HepG2 (cell line): ENCODE data around the gene SCART1. TPM values are rescaled to one million over a fixed set of nuclear protein-coding genes. Genes with fewer than 3 reads are reported as not detected.

Experiments used
- ATAC-seq: fragments of 200-7000 bp; cut with Tn5 transposase; 3 replicates; pipeline ENCODE4 v1.9.1; 2020; ENCODE audit warnings: mild to moderate bottlenecking, moderate library complexity
- BruUV-seq: library from RNA; stranded (reverse); fragments of 400-500 nt; replicated peaks from 2 replicates; lab custom pipeline; 2021; lab: Mats Ljungman, UMichigan
- CTCF ChIA-PET: fragments of 300-600 bp; formaldehyde crosslinking; extraction: SDS; loops from one replicate; lab custom pipeline; 2021; ENCODE audit warnings: low total read pairs, inconsistent platforms, low intra/inter-chr PET ratio; lab: Yijun Ruan, JAX
- POLR2A ChIA-PET: fragments of 350-600 bp; sonication (Branson Sonifier 250); formaldehyde crosslinking; loops from one replicate; lab custom pipeline; 2020; ENCODE audit warnings: antibody characterized with exemption, inconsistent platforms; lab: Yijun Ruan, JAX
- DNase-seq: peaks from one replicate; pipeline ENCODE4 v3.0.0-alpha.2; 2015; ENCODE audit warnings: low spot score
- FAIRE-seq: peaks from 3 replicates; lab custom pipeline; 2011; peaks lifted over from hg19 to GRCh38; lab: Jason Lieb, UNC
- H2AFZ ChIP-seq: one replicate; pipeline ENCODE4 v1.6.1; 2011; ENCODE audit warnings: low read length, inconsistent platforms
- H3K27ac ChIP-seq: fragments of 300-600 bp; 3 replicates; pipeline ENCODE4 v1.8.0; 2011; ENCODE audit warnings: mixed run types, mild to moderate bottlenecking, mixed read lengths, low read length, inconsistent platforms; ENCODE audit not compliant: insufficient read depth; ENCODE audit errors: extremely low read length
- H3K27me3 ChIP-seq, 2 experiments: fragments of 200-600 bp in 1 of 2; 2 replicates in 1 of 2; 3 replicates in 1 of 2; pipeline versions ENCODE4 v1.6.0 to v1.8.0; 2011; ENCODE audit warnings: low read length in 2 of 2, mild to moderate bottlenecking in 2 of 2, moderate library complexity in 2 of 2, inconsistent platforms in 1 of 2; ENCODE audit not compliant: insufficient read depth in 2 of 2, control insufficient read depth in 1 of 2
- H3K36me3 ChIP-seq, 2 experiments: fragments of 200-600 bp in 1 of 2; replicated peaks in 1 of 2; 2 replicates in 1 of 2; 3 replicates in 1 of 2; pipeline versions ENCODE4 v1.5.1 to v1.8.0; 2011; ENCODE audit warnings: low read length in 2 of 2, inconsistent platforms in 1 of 2; ENCODE audit not compliant: insufficient read depth in 2 of 2, control insufficient read depth in 1 of 2
- H3K4me1 ChIP-seq: 2 replicates; pipeline ENCODE4 v1.5.1; 2012; ENCODE audit warnings: low read length, inconsistent platforms; ENCODE audit not compliant: insufficient read depth
- H3K4me2 ChIP-seq: 2 replicates; pipeline ENCODE4 v1.6.0; 2011; ENCODE audit warnings: low read depth, low read length, inconsistent platforms
- H3K4me3 ChIP-seq, 3 experiments: fragments of 200-600 bp in 1 of 3; sonication (generic), shearing (Covaris generic) in 1 of 3; replicated peaks in 1 of 3; 2 replicates each; pipeline ENCODE4 v1.5.1; 2011 to 2016; ENCODE audit warnings: low read length in 3 of 3, inconsistent platforms in 2 of 3, low read depth in 2 of 3, mild to moderate bottlenecking in 2 of 3, control low read depth in 1 of 3, mixed read lengths in 1 of 3; ENCODE audit not compliant: insufficient read depth in 1 of 3
- H3K79me2 ChIP-seq: one replicate; pipeline ENCODE4 v1.6.1; 2011; ENCODE audit warnings: low read length, inconsistent platforms; ENCODE audit not compliant: insufficient read depth
- H3K9ac ChIP-seq: 2 replicates; pipeline ENCODE4 v1.6.0; 2011; ENCODE audit warnings: mild to moderate bottlenecking, low read depth, low read length, inconsistent platforms; ENCODE audit not compliant: insufficient read depth
- H3K9me3 ChIP-seq: 2 replicates; pipeline ENCODE4 v1.5.1; 2012; ENCODE audit warnings: mild to moderate bottlenecking, low read length
- H4K20me1 ChIP-seq: 2 replicates; pipeline ENCODE4 v1.6.0; 2011; ENCODE audit warnings: inconsistent platforms, mild to moderate bottlenecking, low read length, moderate library complexity; ENCODE audit not compliant: insufficient read depth
- CREM ChIP-seq, 2 experiments: sonication (generic) in 1 of 2; formaldehyde crosslinking in 1 of 2; IDR thresholded peaks; 2 replicates each; pipeline versions ENCODE4 v1.4.0 to v1.6.1; 2016 to 2020; ENCODE audit warnings: antibody characterized with exemption in 1 of 2, mild to moderate bottlenecking in 1 of 2, missing genetic modification reagents in 1 of 2
- FOXP1 ChIP-seq, 2 experiments: fragments of 450-650 bp in 1 of 2; IDR thresholded peaks; 2 replicates each; pipeline ENCODE4 v1.6.1; 2017 to 2018; ENCODE audit warnings: antibody characterized with exemption in 1 of 2
- HDAC1 ChIP-seq: sonication (generic); formaldehyde crosslinking; IDR thresholded peaks from 2 replicates; pipeline ENCODE4 v1.5.1; 2020; ENCODE audit warnings: mild to moderate bottlenecking, missing genetic modification reagents
- MAFG ChIP-seq: sonication (generic); formaldehyde crosslinking; IDR thresholded peaks from 2 replicates; pipeline ENCODE4 v1.5.1; 2020; ENCODE audit warnings: mild to moderate bottlenecking, missing genetic modification reagents
- NFKBIZ ChIP-seq: IDR thresholded peaks from 2 replicates; pipeline ENCODE4 v1.6.1; 2018; ENCODE audit warnings: missing genetic modification reagents, missing compliant biosample characterization
- RARA ChIP-seq: IDR thresholded peaks from 2 replicates; pipeline ENCODE4 v1.6.1; 2016; ENCODE audit warnings: missing genetic modification reagents, missing compliant biosample characterization
- SALL1 ChIP-seq: sonication (generic); formaldehyde crosslinking; IDR thresholded peaks from 2 replicates; pipeline ENCODE4 v1.8.0; 2022; ENCODE audit warnings: mild to moderate bottlenecking, missing genetic modification reagents
- TEAD3 ChIP-seq: optimal IDR thresholded peaks from 2 replicates; pipeline ENCODE3; 2016; ENCODE audit warnings: borderline replicate concordance
- ZNF770 ChIP-seq: sonication (generic); formaldehyde crosslinking; IDR thresholded peaks from 2 replicates; pipeline ENCODE4 v1.5.0; 2020; ENCODE audit warnings: mild to moderate bottlenecking, missing genetic modification reagents
- ZSCAN29 ChIP-seq: sonication (generic); formaldehyde crosslinking; conservative IDR thresholded peaks from 2 replicates; pipeline ENCODE4 v1.4.0; 2020; ENCODE audit warnings: mild to moderate bottlenecking, missing genetic modification reagents
- WGBS: methylation state at CpG from one replicate; pipeline ENCODE4 v1.1.6; 2017; ENCODE audit warnings: low lambda C conversion rate; 5-methylcytosine and 5-hydroxymethylcytosine counted together
- in situ Hi-C: cut with HindIII; loops from 2 replicates; pipeline ENCODE4 v1.10.0; 2017; ENCODE audit warnings: low pct_unique_long_range_greater_than_20kb; ENCODE audit not compliant: extremely low pct_ligation_motif_present
- intact Hi-C: fragments of 100-400 bp; cut with micrococcal nuclease; formaldehyde crosslinking; loops from one replicate; pipeline ENCODE4 v1.10.0; 2022; ENCODE audit not compliant: unreplicated experiment
- polyA plus RNA-seq, 8 experiments: library from polyadenylated mRNA; depleted of rRNA in 3 of 8; stranded (reverse) in 7 of 8; unstranded in 1 of 8; fragments of >200 nt; fragmentation: Illumina TruSeq in 4 of 8; extraction: Trizol in 4 of 8; gene quantifications; 2 replicates each; pipeline versions ENCODE4 v1.2.1 to v1.2.3, GENCODE V29; 2011 to 2016; ENCODE audit warnings: low read depth in 4 of 8, missing spikeins in 1 of 8, mixed read lengths in 1 of 8; ENCODE audit not compliant: insufficient read depth in 1 of 8
- total RNA-seq, 5 experiments: library from RNA; depleted of rRNA; stranded (reverse); fragments of >200 nt; fragmentation: Illumina TruSeq; extraction: Trizol; gene quantifications; 2 replicates each; pipeline ENCODE4 v1.2.3, GENCODE V29; 2016; ENCODE audit warnings: low read depth in 1 of 5

The SCART1 gene
- total and polyA plus RNA-seq, 2 of the 13 experiments (the other 11 are each of a cell fraction or from before 2014, with no cell fraction given): 0.46 to 1.1 TPM

- POLR2A ChIA-PET: no interaction called here
- H4K20me1 ChIP-seq: no peaks in the 10 kb centered on the region
- intact Hi-C loops (no loop called here), in situ Hi-C loops (no loop called here)
- H3K4me1 ChIP-seq: peaks cover 38% of the 10 kb centered on the region
- H3K9me3 ChIP-seq: peaks cover 9% of the 10 kb centered on the region; the same call in 1 of the 2 replicates
- BruUV-seq: no TSS peak
- FAIRE-seq: no peak
- no peaks in the 10 kb centered on the region for H3K36me3 ChIP-seq
- H2AFZ ChIP-seq: no peak overlapping the region
- no peak overlapping the region for H3K9ac ChIP-seq
- CTCF ChIA-PET: no interaction called here
- no peaks in the 10 kb centered on the region for H3K79me2 ChIP-seq
- DNase-seq: no peak
- no peak overlapping the region for H3K4me2 ChIP-seq
- H3K27me3 ChIP-seq: peaks cover 0 to 14% of the 10 kb centered on the region in 2 experiments; a peak in 1 of 5 replicates
- no peak overlapping the region for H3K4me3 ChIP-seq
- TF ChIP-seq ZNF770 (CRISPR knock-in tag) (peak; percentile 30; the same call in 1 of the 2 replicates), FOXP1 (IDR thresholded peaks at IDR 0.05) (no peak), FOXP1 (CRISPR knock-in tag; IDR thresholded peaks at IDR 0.05) (no peak), RARA (CRISPR knock-in tag) (no peak)
- ATAC-seq: no peak
- no peak overlapping the region for H3K27ac ChIP-seq
- 46% methylated on average over 4 of the region's 4 CpGs for WGBS
Measured at GRCh38 chr10:133515471-133515870, 61.7 kb downstream of the SCART1 start.

GRCh38 chr10:133516057-133516456 is 62.3 kb downstream of the SCART1 start:
- Histone ChIP-seq H3K36me3 (no peaks in the 10 kb centered on the region), H3K9ac (no peak overlapping the region), H3K9me3 (peaks cover 14% of the 10 kb centered on the region; the same call in 1 of the 2 replicates), H3K27me3 (peaks cover 0 to 14% of the 10 kb centered on the region in 2 experiments; a peak in 1 of 5 replicates), H3K27ac (no peak overlapping the region), H2AFZ (no peak overlapping the region), H4K20me1 (no peaks in the 10 kb centered on the region), H3K4me1 (peaks cover 43% of the 10 kb centered on the region), H3K4me3 (no peak overlapping the region), H3K79me2 (no peaks in the 10 kb centered on the region), H3K4me2 (no peak overlapping the region)
- in situ Hi-C loops: no loop called here
- DNase-seq: peak; percentile 4
- no TSS peak for BruUV-seq
- ChIA-PET CTCF (no interaction called here), POLR2A (no interaction called here)
- ATAC-seq: no peak
- 0% methylated on average over 4 of the region's 4 CpGs for WGBS
- FAIRE-seq: no peak
- TF ChIP-seq TEAD3 (CRISPR knock-in tag) (peak; percentile 92), NFKBIZ (no peak), SALL1 (no peak), ZSCAN29 (CRISPR knock-in tag) (no peak), CREM (IDR thresholded peaks at IDR 0.05) (no peak), CREM (CRISPR knock-in tag; IDR thresholded peaks at IDR 0.05) (no peak), HDAC1 (CRISPR knock-in tag) (no peak), MAFG (CRISPR knock-in tag) (no peak)
- intact Hi-C loops: no loop called here
